GM10248 (cell line): ENCODE results near the gene CCDC57.

Experiments
- CTCF ChIA-PET: fragments of 300-600 bp; sonication (Branson Sonifier 250); formaldehyde crosslinking; extraction: SDS; loops from one replicate; lab custom pipeline; 2021; ENCODE audit warnings: antibody characterized with exemption; lab: Yijun Ruan, JAX
- POLR2A ChIA-PET: fragments of 350-650 bp; sonication (Branson Sonifier 250); formaldehyde crosslinking; extraction: SDS; loops from one replicate; lab custom pipeline; 2020; ENCODE audit warnings: antibody characterized with exemption; lab: Yijun Ruan, JAX
- DNase-seq: peaks from one replicate; pipeline ENCODE4 v3.0.0; 2012; ENCODE audit errors: extremely low spot score
- TF ChIP-seq, protein P1 (sequence below): IDR thresholded peaks from 2 replicates; pipeline ENCODE4 v1.5.1; 2012; ENCODE audit warnings: mild to moderate bottlenecking, low read depth; ENCODE audit errors: extremely low read depth, missing control alignments, control extremely low read depth

Gene CCDC57

GRCh38 chr17:82172486-82173160 is 40.0 kb downstream of the CCDC57 start:
- no peak for DNase-seq
- TF ChIP-seq, protein P1, sequence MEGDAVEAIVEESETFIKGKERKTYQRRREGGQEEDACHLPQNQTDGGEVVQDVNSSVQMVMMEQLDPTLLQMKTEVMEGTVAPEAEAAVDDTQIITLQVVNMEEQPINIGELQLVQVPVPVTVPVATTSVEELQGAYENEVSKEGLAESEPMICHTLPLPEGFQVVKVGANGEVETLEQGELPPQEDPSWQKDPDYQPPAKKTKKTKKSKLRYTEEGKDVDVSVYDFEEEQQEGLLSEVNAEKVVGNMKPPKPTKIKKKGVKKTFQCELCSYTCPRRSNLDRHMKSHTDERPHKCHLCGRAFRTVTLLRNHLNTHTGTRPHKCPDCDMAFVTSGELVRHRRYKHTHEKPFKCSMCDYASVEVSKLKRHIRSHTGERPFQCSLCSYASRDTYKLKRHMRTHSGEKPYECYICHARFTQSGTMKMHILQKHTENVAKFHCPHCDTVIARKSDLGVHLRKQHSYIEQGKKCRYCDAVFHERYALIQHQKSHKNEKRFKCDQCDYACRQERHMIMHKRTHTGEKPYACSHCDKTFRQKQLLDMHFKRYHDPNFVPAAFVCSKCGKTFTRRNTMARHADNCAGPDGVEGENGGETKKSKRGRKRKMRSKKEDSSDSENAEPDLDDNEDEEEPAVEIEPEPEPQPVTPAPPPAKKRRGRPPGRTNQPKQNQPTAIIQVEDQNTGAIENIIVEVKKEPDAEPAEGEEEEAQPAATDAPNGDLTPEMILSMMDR: no peak
- ChIA-PET POLR2A (no interaction called here), CTCF (interaction anchor here (1.0 to 1.4 kb wide), 3 partner anchors 15 to 135 kb away, joined by 3 read pairs; partner anchors contain the start of gene DCXR)

GRCh38 chr17:82171750-82172375 is 40.8 kb downstream of the CCDC57 start:
- ChIA-PET POLR2A (no interaction called here), CTCF (interaction anchor here (1.0 kb wide), 1 partner anchor 134 kb away, joined by 3 read pairs; the partner anchor contains the start of gene DCXR)
- TF ChIP-seq, protein P1: no peak
- no peak for DNase-seq

GRCh38 chr17:82170412-82170961 is 42.2 kb downstream of the CCDC57 start:
- ChIA-PET POLR2A (no interaction called here), CTCF (interaction anchor here (1.3 to 1.7 kb wide), 2 partner anchors 16 to 36 kb away, joined by 4 to 7 read pairs; no protein-coding TSS in a partner anchor)
- no peak for DNase-seq
- TF ChIP-seq, protein P1: no peak

- TF ChIP-seq, protein P1: no peak
- DNase-seq: no peak
- CTCF ChIA-PET: interaction anchor here (1.7 kb wide), 2 partner anchors 14 to 138 kb away, joined by 5 to 7 read pairs; no protein-coding TSS in a partner anchor
- POLR2A ChIA-PET: no interaction called here
Measured at GRCh38 chr17:82168568-82168967, 44.1 kb downstream of the CCDC57 start.

DNA sequence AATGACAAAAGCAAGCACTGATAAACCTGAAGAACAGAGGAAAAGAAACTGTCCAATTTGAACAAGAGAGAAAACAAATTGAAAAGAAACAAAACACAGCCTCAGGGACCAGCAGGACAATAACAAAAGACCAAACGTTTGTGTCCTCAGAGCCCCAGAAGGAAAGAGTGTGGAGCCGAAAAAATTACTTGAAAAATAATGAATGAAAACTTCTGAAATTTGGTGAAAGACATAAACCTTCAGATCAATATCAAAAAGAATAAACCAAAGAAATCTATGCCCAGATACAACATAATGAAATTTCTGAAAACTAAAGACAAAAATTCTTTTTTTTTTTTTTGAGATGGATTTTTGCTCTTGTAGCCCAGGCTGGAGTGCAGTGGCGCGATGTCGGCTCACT is 45.6 kb downstream of the CCDC57 start:
- TF ChIP-seq, protein P1: no peak
- CTCF ChIA-PET: interaction anchor here (1.7 to 2.7 kb wide), 2 partner anchors 137 to 207 kb away, joined by 5 read pairs; no protein-coding TSS in a partner anchor
- POLR2A ChIA-PET: no interaction called here

DNA sequence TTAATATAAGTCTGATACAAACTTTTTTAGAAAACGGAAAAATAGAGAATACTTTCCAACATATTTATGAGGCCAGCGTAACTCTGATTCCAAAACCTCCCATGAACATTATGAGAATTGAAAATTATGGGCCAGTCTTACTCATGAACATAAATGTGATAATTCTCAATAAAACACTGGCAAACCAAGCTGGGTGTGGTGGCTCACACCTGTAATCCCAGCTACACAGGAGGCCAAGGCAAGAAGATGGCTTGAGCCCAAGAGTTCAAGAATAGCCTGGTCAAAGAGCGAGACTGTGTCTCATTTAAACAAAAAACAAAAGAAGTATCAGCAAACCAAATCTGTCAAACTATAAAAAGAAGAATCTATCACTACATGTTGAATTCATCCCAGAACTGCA is 47.8 kb downstream of the CCDC57 start:
- no peak for DNase-seq
- TF ChIP-seq, protein P1: no peak
- CTCF ChIA-PET: interaction anchor here (1.1 to 2.7 kb wide), 4 partner anchors 13 to 205 kb away, joined by 3 to 7 read pairs (median 4); partner anchors contain the start of gene DCXR
- POLR2A ChIA-PET: no interaction called here

More for the DNA sequence above, 45.6 kb downstream of the CCDC57 start:
- DNase-seq: no peak
